ENCODE measurements around the gene ALKBH1. TPM values are rescaled to one million over a fixed set of nuclear protein-coding genes. Genes with fewer than 3 reads are reported as not detected.

The ALKBH1 gene
- total RNA-seq, 2 donors from 2014 or later, result 12.5 to 20.4 TPM

- no peak overlapping the region for H3K27ac ChIP-seq
Measured at GRCh38 chr14:77647853-77648252, 60.0 kb downstream of the ALKBH1 start.

GRCh38 chr14:77646907-77647306, 60.9 kb downstream of the ALKBH1 start:
- TF ChIP-seq POLR2AphosphoS5 (IDR thresholded peaks at IDR 0.05), result no peak
- no peak for TF ChIP-seq POLR2A (IDR thresholded peaks at IDR 0.05)
- TF ChIP-seq CTCF (IDR thresholded peaks at IDR 0.05), result no peak
- WGBS, result 92% methylated on average over 4 of the region's 4 CpGs
- intact Hi-C loops (cut with DNase I), result no loop called here

More at GRCh38 chr14:77647853-77648252, 60.0 kb downstream of the ALKBH1 start:
- Histone ChIP-seq H3K27me3 (replicated peaks; ENCODE audit: insufficient read depth) (no peaks in the 10 kb centered on the region), H3K9me3 (no peaks in the 10 kb centered on the region), H3K36me3 (no peaks in the 10 kb centered on the region), H3K4me1 (replicated peaks) (no peaks in the 10 kb centered on the region), H3K4me3 (no peak overlapping the region)
- WGBS, result 90% methylated on average over 2 of the region's 2 CpGs
- intact Hi-C loops (cut with DNase I), result no loop called here
- no peak for TF ChIP-seq POLR2A (IDR thresholded peaks at IDR 0.05)
- TF ChIP-seq POLR2AphosphoS5 (IDR thresholded peaks at IDR 0.05), result no peak
- TF ChIP-seq CTCF (IDR thresholded peaks at IDR 0.05), result no peak
- no peak for DNase-seq (ENCODE audit: low spot score)

GRCh38 chr14:77645520-77646230, 62.1 kb downstream of the ALKBH1 start:
- Histone ChIP-seq H3K36me3 (no peaks in the 10 kb centered on the region), H3K9me3 (no peaks in the 10 kb centered on the region), H3K27ac (no peak overlapping the region), H3K4me3 (no peak overlapping the region), H3K27me3 (replicated peaks; ENCODE audit: insufficient read depth) (no peaks in the 10 kb centered on the region), H3K4me1 (replicated peaks) (no peaks in the 10 kb centered on the region)
- intact Hi-C loops (cut with DNase I), result no loop called here
- DNase-seq (ENCODE audit: low spot score), result no peak
- no peak for TF ChIP-seq POLR2A (IDR thresholded peaks at IDR 0.05)
- no peak for TF ChIP-seq POLR2AphosphoS5 (IDR thresholded peaks at IDR 0.05)
- no peak for TF ChIP-seq CTCF (IDR thresholded peaks at IDR 0.05)
- 76% methylated on average over 15 of the region's 15 CpGs for WGBS

More at GRCh38 chr14:77646907-77647306, 60.9 kb downstream of the ALKBH1 start:
- Histone ChIP-seq H3K27ac (no peak overlapping the region), H3K27me3 (replicated peaks; ENCODE audit: insufficient read depth) (no peaks in the 10 kb centered on the region), H3K36me3 (no peaks in the 10 kb centered on the region), H3K4me3 (no peak overlapping the region), H3K9me3 (no peaks in the 10 kb centered on the region), H3K4me1 (replicated peaks) (no peaks in the 10 kb centered on the region)
- DNase-seq (ENCODE audit: low spot score), result no peak

- Histone ChIP-seq H3K27me3 (replicated peaks; ENCODE audit: insufficient read depth) (no peaks in the 10 kb centered on the region), H3K4me3 (peak overlapping the region; percentile 31 to 38), H3K27ac (peak overlapping the region; percentile 49 to 67), H3K9me3 (no peaks in the 10 kb centered on the region), H3K4me1 (replicated peaks) (no peaks in the 10 kb centered on the region), H3K36me3 (no peaks in the 10 kb centered on the region)
- intact Hi-C loops (cut with DNase I), result no loop called here
- no peak for DNase-seq (ENCODE audit: low spot score)
- 58% methylated on average over 7 of the region's 7 CpGs for WGBS
- no peak for TF ChIP-seq POLR2A (IDR thresholded peaks at IDR 0.05)
- TF ChIP-seq POLR2AphosphoS5 (IDR thresholded peaks at IDR 0.05), result no peak
- no peak for TF ChIP-seq CTCF (IDR thresholded peaks at IDR 0.05)
Measured at GRCh38 chr14:77642407-77642806, 65.4 kb downstream of the ALKBH1 start.

Data from prostate gland (tissue), 2 donors.